SK-N-SH treated with all-trans-retinoic acid at 6 μM for 48 hours (cell line): ENCODE measurements around the gene HIPK3.

Experiments
- ATAC-seq: fragments of 200-7000 bp; cut with Tn5 transposase; 3 replicates; pipeline ENCODE4 v1.9.1; 2020; ENCODE audit warnings: mild to moderate bottlenecking, moderate library complexity
- ARNTL ChIP-seq: fragments of 450-650 bp; formaldehyde crosslinking; IDR thresholded peaks from 2 replicates; pipeline ENCODE4 v1.5.0; 2020; ENCODE audit warnings: low read depth, mild to moderate bottlenecking, moderate library complexity, borderline replicate concordance
- BACH2 ChIP-seq: fragments of 250-450 bp; sonication (Bioruptor Pico); IDR thresholded peaks from 2 replicates; pipeline ENCODE4 v1.9.0; 2021; ENCODE audit warnings: mild to moderate bottlenecking, borderline replicate concordance
- CREB5 ChIP-seq: fragments of 250-450 bp; sonication (Bioruptor Pico); IDR thresholded peaks from 2 replicates; pipeline ENCODE4 v1.5.1; 2020; ENCODE audit warnings: low read depth, mild to moderate bottlenecking, moderate library complexity
- CSDC2 ChIP-seq: fragments of 250-450 bp; sonication (Bioruptor Pico); IDR thresholded peaks from 2 replicates; pipeline ENCODE4 v1.5.0; 2020; ENCODE audit warnings: mild to moderate bottlenecking, moderate library complexity
- CSRNP3 ChIP-seq: fragments of 250-450 bp; sonication (Bioruptor Pico); IDR thresholded peaks from 2 replicates; pipeline ENCODE4 v1.5.1; 2021; ENCODE audit warnings: mild to moderate bottlenecking, moderate library complexity
- ESRRG ChIP-seq: fragments of 250-450 bp; sonication (Bioruptor Pico); IDR thresholded peaks from 2 replicates; pipeline ENCODE4 v1.6.1; 2021; ENCODE audit warnings: mild to moderate bottlenecking
- GLIS3 ChIP-seq: fragments of 250-450 bp; sonication (Bioruptor Pico); IDR thresholded peaks from 2 replicates; pipeline ENCODE4 v1.5.0; 2020; ENCODE audit warnings: mild to moderate bottlenecking, moderate library complexity
- ISL1 ChIP-seq: fragments of 250-450 bp; sonication (Bioruptor Pico); IDR thresholded peaks from 2 replicates; pipeline ENCODE4 v2.1.2; 2022; ENCODE audit warnings: mild to moderate bottlenecking, moderate library complexity
- OSR1 ChIP-seq: fragments of 250-450 bp; sonication (Bioruptor Pico); IDR thresholded peaks from 2 replicates; pipeline ENCODE4 v1.8.0; 2022; ENCODE audit warnings: moderate library complexity, mild to moderate bottlenecking, inconsistent platforms
- PATZ1 ChIP-seq: fragments of 250-450 bp; sonication (Bioruptor Pico); IDR thresholded peaks from 2 replicates; pipeline ENCODE4 v1.8.0; 2020; ENCODE audit warnings: mild to moderate bottlenecking, moderate library complexity, borderline replicate concordance
- POU6F1 ChIP-seq: fragments of 250-450 bp; sonication (Bioruptor Pico); IDR thresholded peaks from 2 replicates; pipeline ENCODE4 v1.8.0; 2021; ENCODE audit warnings: low read depth, mild to moderate bottlenecking, moderate library complexity, borderline replicate concordance
- PPARA ChIP-seq: fragments of 250-450 bp; sonication (Bioruptor Pico); IDR thresholded peaks from 2 replicates; pipeline ENCODE4 v1.5.0; 2020; ENCODE audit warnings: mild to moderate bottlenecking, borderline replicate concordance
- RARB ChIP-seq: fragments of 250-450 bp; sonication (Bioruptor Pico); IDR thresholded peaks from 2 replicates; pipeline ENCODE4 v1.8.0; 2021; ENCODE audit warnings: mild to moderate bottlenecking, moderate library complexity
- SNAI2 ChIP-seq: fragments of 250-450 bp; sonication (Bioruptor Pico); IDR thresholded peaks from 2 replicates; pipeline ENCODE4 v1.5.0; 2020; ENCODE audit warnings: mild to moderate bottlenecking, moderate library complexity
- TCF4 ChIP-seq: fragments of 250-450 bp; sonication (Bioruptor Pico); IDR thresholded peaks from 2 replicates; pipeline ENCODE4 v1.8.0; 2021; ENCODE audit warnings: mild to moderate bottlenecking, moderate library complexity, borderline replicate concordance
- TOX ChIP-seq: fragments of 250-450 bp; sonication (Bioruptor Pico); IDR thresholded peaks from 2 replicates; pipeline ENCODE4 v1.8.0; 2021; ENCODE audit warnings: mild to moderate bottlenecking, moderate library complexity, borderline replicate concordance
- TSHZ2 ChIP-seq: fragments of 250-450 bp; sonication (Bioruptor Pico); IDR thresholded peaks from 2 replicates; pipeline ENCODE4 v1.5.0; 2020; ENCODE audit warnings: mild to moderate bottlenecking, moderate library complexity
- ZC3H10 ChIP-seq: fragments of 250-450 bp; sonication (Bioruptor Pico); IDR thresholded peaks from 2 replicates; pipeline ENCODE4 v1.5.1; 2021; ENCODE audit warnings: mild to moderate bottlenecking, moderate library complexity
- ZFP3 ChIP-seq: fragments of 250-450 bp; sonication (Bioruptor Pico); IDR thresholded peaks from 2 replicates; pipeline ENCODE4 v1.5.0; 2020; ENCODE audit warnings: mild to moderate bottlenecking, moderate library complexity
- ZFP30 ChIP-seq: fragments of 450-650 bp; formaldehyde crosslinking; IDR thresholded peaks from 2 replicates; pipeline ENCODE4 v1.5.0; 2022; ENCODE audit warnings: mild to moderate bottlenecking, moderate library complexity
- ZNF565 ChIP-seq: fragments of 450-650 bp; formaldehyde crosslinking; conservative IDR thresholded peaks from 2 replicates; pipeline ENCODE4 v1.5.0; 2020; ENCODE audit warnings: low read depth, mild to moderate bottlenecking, moderate library complexity
- ZNF70 ChIP-seq: fragments of 450-650 bp; formaldehyde crosslinking; IDR thresholded peaks from 2 replicates; pipeline ENCODE4 v1.5.0; 2020; ENCODE audit warnings: mild to moderate bottlenecking, moderate library complexity
- ZNF8 ChIP-seq: fragments of 450-650 bp; formaldehyde crosslinking; IDR thresholded peaks from 2 replicates; pipeline ENCODE4 v1.5.0; 2020; ENCODE audit warnings: mild to moderate bottlenecking, moderate library complexity

HIPK3 gene

GRCh38 chr11:33396361-33396760, 139.2 kb downstream of the HIPK3 start:
- TF ChIP-seq SNAI2 (no peak), CSRNP3 (CRISPR knock-in tag) (no peak), ESRRG (CRISPR knock-in tag) (no peak), PPARA (CRISPR knock-in tag) (no peak)
- no peak for ATAC-seq

- ATAC-seq: no peak
- TF ChIP-seq TSHZ2 (CRISPR knock-in tag) (no peak), BACH2 (no peak), PATZ1 (CRISPR knock-in tag) (no peak), ISL1 (CRISPR knock-in tag) (no peak), ARNTL (no peak), POU6F1 (CRISPR knock-in tag) (no peak), ZNF70 (no peak), GLIS3 (CRISPR knock-in tag) (no peak), PPARA (CRISPR knock-in tag) (no peak), OSR1 (no peak), ZFP3 (CRISPR knock-in tag) (no peak), SNAI2 (no peak), ZFP30 (CRISPR knock-in tag) (no peak)
Observed at GRCh38 chr11:33399421-33399820, 142.2 kb downstream of the HIPK3 start.

GRCh38 chr11:33402066-33402465, 144.9 kb downstream of the HIPK3 start:
- TF ChIP-seq BACH2 (no peak), ZFP3 (CRISPR knock-in tag) (no peak), OSR1 (no peak), ZC3H10 (no peak), ISL1 (CRISPR knock-in tag) (no peak), PPARA (CRISPR knock-in tag) (no peak), ZNF8 (CRISPR knock-in tag) (no peak), ZNF565 (CRISPR knock-in tag) (no peak), TCF4 (CRISPR knock-in tag) (no peak)
- ATAC-seq: peak; percentile 48

GRCh38 chr11:33403344-33403743, 146.2 kb downstream of the HIPK3 start:
- no peak for ATAC-seq
- TF ChIP-seq RARB (CRISPR knock-in tag) (no peak), ZNF70 (no peak), TOX (no peak), TCF4 (CRISPR knock-in tag) (no peak), SNAI2 (no peak), CSDC2 (CRISPR knock-in tag) (no peak), POU6F1 (CRISPR knock-in tag) (no peak), GLIS3 (CRISPR knock-in tag) (no peak), BACH2 (no peak), ZC3H10 (no peak), PATZ1 (CRISPR knock-in tag) (no peak), ZFP30 (CRISPR knock-in tag) (no peak), ZFP3 (CRISPR knock-in tag) (no peak), ZNF8 (CRISPR knock-in tag) (no peak), CREB5 (CRISPR knock-in tag) (no peak), ISL1 (CRISPR knock-in tag) (no peak)
- TF ChIP-seq, all 23 proteins: peak for 0
